Naive thymus-derived CD8-positive, alpha-beta T cell (primary cell): ENCODE results near the gene SHPK. TPM values are rescaled to one million over a fixed set of nuclear protein-coding genes. Genes with fewer than 3 reads are reported as not detected.
"Not testable (repeated sequence)": the region's sequence is repeated elsewhere in the genome, so short reads cannot be mapped to it uniquely, and the experiment has no call there.

Source experiments
- ATAC-seq, 2 donors: fragments of 150-1000 bp; cut with Tn5 transposase in 1 of 2; sonication (Bioruptor Pico), chemical (Tn5 transposase) in 1 of 2; 1 replicate in 1 of 2; 2 replicates in 1 of 2; pipeline ENCODE4 v1.10.0; 2021; ENCODE audit warnings: mild to moderate bottlenecking in 2 of 2, moderate library complexity in 2 of 2
- POLR2A ChIA-PET: fragments of 350-600 bp; sonication (Branson Sonifier 250); formaldehyde crosslinking; loops from one replicate; lab custom pipeline; 2021; ENCODE audit warnings: antibody characterized with exemption; lab: Charles Lee
- DNase-seq, 10 donors: peaks; one replicate each; pipeline versions ENCODE4 v3.0.0 to v3.0.0-alpha.2; 2020 to 2022
- H3K27ac Mint-ChIP-seq, 10 donors: one replicate each; pipeline ENCODE4 v1.8.0; 2020 to 2022; ENCODE audit warnings: mild to moderate bottlenecking in 10 of 10, mixed read lengths in 10 of 10, moderate library complexity in 4 of 10, inconsistent platforms in 1 of 10
- H3K27me3 Mint-ChIP-seq, 5 donors: one replicate each; pipeline ENCODE4 v1.8.0; 2021 to 2022; ENCODE audit warnings: mixed read lengths in 5 of 5
- H3K36me3 Mint-ChIP-seq, 3 donors: one replicate each; pipeline ENCODE4 v1.8.0; 2020 to 2022; ENCODE audit warnings: mixed read lengths in 3 of 3, mild to moderate bottlenecking in 2 of 3, inconsistent platforms in 1 of 3
- H3K4me1 Mint-ChIP-seq, 4 donors: one replicate each; pipeline ENCODE4 v1.8.0; 2021 to 2022; ENCODE audit warnings: mixed read lengths in 4 of 4
- H3K4me3 Mint-ChIP-seq, 10 donors: one replicate each; pipeline ENCODE4 v1.8.0; 2020 to 2022; ENCODE audit warnings: mild to moderate bottlenecking in 10 of 10, mixed read lengths in 10 of 10, moderate library complexity in 6 of 10, inconsistent platforms in 1 of 10
- H3K9me3 Mint-ChIP-seq, 9 donors: one replicate each; pipeline ENCODE4 v1.8.0; 2020 to 2022; ENCODE audit warnings: mixed read lengths in 9 of 9, mild to moderate bottlenecking in 3 of 9, inconsistent platforms in 1 of 9, moderate library complexity in 1 of 9
- polyA plus RNA-seq, 3 donors: library from polyadenylated mRNA; unstranded; fragments of 300-500 nt; fragmentation: Illumina TruSeq; gene quantifications; one replicate each; pipeline ENCODE4 v1.2.3, GENCODE V29; 2021
- total RNA-seq, 8 experiments: library from RNA in 2 of 8; stranded (reverse) in 2 of 8; gene quantifications; one replicate each; pipeline ENCODE4 v1.2.3 and lab custom pipeline; 2021 to 2026

Gene SHPK
- total and polyA plus RNA-seq, 5 experiments from 2014 or later, result 3.5 to 10.1 (median 7.1) TPM

DNA sequence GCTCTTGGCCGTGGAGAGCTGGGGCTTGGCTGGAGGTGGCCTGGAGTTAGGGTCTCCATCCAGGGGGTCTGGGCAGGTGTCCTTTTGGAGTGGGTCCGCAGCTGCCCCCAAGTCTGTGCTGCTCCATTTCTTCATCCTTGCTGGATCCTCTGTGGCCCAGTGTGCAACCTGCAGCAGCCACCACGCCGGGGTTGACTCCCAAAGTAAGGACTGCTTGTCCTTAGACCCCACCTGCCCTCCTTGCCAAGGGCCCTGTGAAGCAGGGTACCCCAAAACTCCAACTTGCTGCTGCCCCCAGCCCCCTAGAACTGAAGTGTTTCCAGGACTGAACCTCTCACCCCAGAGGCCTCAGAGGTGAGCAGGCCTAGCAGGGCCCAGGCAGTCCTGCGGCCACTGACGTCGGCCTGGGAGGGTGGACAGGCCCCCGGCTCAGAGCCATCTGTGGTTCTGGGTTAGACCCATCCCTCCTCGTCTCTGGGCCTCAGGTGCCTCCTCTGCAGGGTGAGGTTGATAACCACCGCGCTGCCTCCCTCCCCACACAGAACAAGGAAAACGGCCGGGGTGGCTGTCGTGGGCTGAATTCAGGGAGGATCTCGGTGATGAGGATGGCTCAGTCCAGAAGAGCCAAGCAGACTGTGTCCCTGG is 43.7 kb downstream of the SHPK start:
- POLR2A ChIA-PET, result no interaction called here
- Mint-ChIP-seq H3K9me3 (no peaks in the 10 kb centered on the region), H3K27me3 (no peaks in the 10 kb centered on the region), H3K36me3 (peaks cover 0 to 26% (median 8%) of the 10 kb centered on the region in 3 donors), H3K27ac (no peak overlapping the region), H3K4me1 (peaks cover 0 to 1% (median 0%) of the 10 kb centered on the region in 4 donors), H3K4me3 (no peak overlapping the region)
- DNase-seq (peak in 1 of 10 donors; percentile 49), ATAC-seq (no peak)

DNA sequence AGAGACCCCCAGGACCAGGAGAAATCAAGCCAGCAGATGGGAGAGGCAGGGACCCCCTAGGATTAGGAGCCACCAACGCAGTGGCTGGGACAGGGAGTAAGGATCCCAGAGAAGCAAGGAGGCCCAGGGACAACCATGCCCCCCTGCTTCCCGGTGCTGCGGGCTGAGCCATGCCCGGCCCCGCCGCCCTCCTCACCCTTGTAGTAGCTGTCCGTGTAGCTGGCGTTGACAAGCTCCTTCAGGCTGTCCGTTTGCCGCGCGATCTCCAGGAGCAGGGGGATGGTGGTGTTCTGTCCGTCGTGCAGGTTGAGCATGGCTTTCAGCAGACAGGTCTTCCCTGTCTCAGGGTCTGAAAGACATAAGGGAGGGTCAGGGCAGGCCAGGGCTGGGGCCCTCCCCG is 45.3 kb downstream of the SHPK start:
- H3K36me3 Mint-ChIP-seq, result peaks cover 0 to 31% (median 8%) of the 10 kb centered on the region in 3 donors
- no peak overlapping the region for H3K27ac Mint-ChIP-seq
- H3K9me3 Mint-ChIP-seq, result no peaks in the 10 kb centered on the region
- H3K4me1 Mint-ChIP-seq, result peaks cover 0 to 1% (median 0%) of the 10 kb centered on the region in 4 donors
- no peaks in the 10 kb centered on the region for H3K27me3 Mint-ChIP-seq
- POLR2A ChIA-PET, result no interaction called here
- ATAC-seq (no peak), DNase-seq (peak in 1 of 10 donors; percentile 32)
- no peak overlapping the region for H3K4me3 Mint-ChIP-seq

DNA sequence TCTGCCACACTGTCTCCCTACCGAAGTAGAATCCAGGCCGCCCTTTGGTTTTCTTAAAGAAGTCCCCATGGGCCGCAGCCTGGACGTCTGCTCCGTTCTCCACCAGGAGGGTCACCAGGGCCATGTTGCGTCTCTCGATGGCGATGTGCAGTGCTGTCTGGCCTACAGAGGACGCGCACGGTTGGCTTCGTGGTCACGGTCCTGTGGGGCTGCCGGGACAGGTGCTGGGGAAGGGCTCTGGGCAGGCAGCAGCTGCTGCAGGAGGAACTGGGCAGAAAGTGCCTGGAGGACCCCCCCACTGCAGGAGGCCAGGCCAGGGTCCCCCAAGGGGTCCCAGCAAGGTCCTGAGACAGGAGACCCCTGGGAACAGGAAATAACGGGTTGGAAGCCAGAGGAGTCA is 45.8 kb downstream of the SHPK start:
- no peaks in the 10 kb centered on the region for H3K27me3 Mint-ChIP-seq
- H3K27ac Mint-ChIP-seq, result no peak overlapping the region
- H3K36me3 Mint-ChIP-seq, result peaks cover 0 to 35% (median 8%) of the 10 kb centered on the region in 3 donors
- POLR2A ChIA-PET, result no interaction called here
- ATAC-seq (no peak), DNase-seq (no peak)
- no peak overlapping the region for H3K4me3 Mint-ChIP-seq
- no peaks in the 10 kb centered on the region for H3K9me3 Mint-ChIP-seq
- H3K4me1 Mint-ChIP-seq, result peaks cover 0 to 1% (median 0%) of the 10 kb centered on the region in 4 donors

DNA sequence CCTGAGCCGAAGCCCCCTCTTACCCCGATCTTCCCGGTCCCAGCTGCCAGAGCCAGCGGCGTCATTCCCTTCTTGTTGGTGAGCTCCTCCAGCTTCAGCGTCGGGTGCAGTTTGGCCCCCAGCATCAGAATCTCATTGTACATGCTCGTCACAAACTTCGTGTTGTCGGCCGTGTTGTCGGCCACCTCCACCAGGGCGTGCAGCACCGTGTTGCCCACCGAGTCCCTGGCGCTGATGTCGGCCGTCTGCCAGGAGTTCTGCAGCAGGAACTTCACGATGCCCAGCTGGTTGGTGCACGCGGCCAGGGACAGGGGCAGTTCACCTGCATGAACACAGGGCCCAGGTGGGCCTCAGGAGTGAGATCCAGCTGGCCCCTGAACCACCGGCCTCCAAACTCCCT is 46.3 kb downstream of the SHPK start:
- Mint-ChIP-seq H3K27ac (no peak overlapping the region), H3K27me3 (no peaks in the 10 kb centered on the region), H3K36me3 (peaks cover 0 to 36% (median 8%) of the 10 kb centered on the region in 3 donors), H3K9me3 (no peaks in the 10 kb centered on the region), H3K4me1 (peaks cover 0 to 1% (median 0%) of the 10 kb centered on the region in 4 donors), H3K4me3 (no peak overlapping the region)
- ATAC-seq (no peak), DNase-seq (no peak)
- POLR2A ChIA-PET, result no interaction called here

DNA sequence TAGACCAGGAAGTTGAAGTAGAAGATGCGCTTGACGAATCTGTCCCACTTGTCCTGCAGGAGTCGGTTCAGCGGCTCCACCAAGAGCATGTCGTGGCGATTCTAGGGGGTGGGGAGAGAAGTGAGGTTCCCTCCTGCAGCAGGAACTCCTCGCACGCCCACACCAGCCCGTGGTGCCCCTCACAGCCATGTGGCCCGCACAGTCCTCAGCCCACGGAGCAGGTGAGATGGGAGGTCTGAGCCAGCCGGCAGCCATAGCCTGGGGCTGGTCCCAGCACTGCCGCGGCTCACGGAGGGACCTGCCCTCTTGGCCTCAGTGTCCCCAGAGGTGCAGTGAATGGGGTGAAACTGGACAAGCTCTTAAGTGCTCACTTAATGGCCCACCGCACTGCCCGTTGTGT is 50.2 kb downstream of the SHPK start:
- no peak overlapping the region for H3K4me3 Mint-ChIP-seq
- no peak for ATAC-seq
- no peaks in the 10 kb centered on the region for H3K27me3 Mint-ChIP-seq
- no peak overlapping the region for H3K27ac Mint-ChIP-seq
- no peak for DNase-seq
- POLR2A ChIA-PET, result no interaction called here
- no peaks in the 10 kb centered on the region for H3K9me3 Mint-ChIP-seq
- H3K4me1 Mint-ChIP-seq, result no peaks in the 10 kb centered on the region
- H3K36me3 Mint-ChIP-seq, result peaks cover 0 to 40% (median 10%) of the 10 kb centered on the region in 3 donors

DNA sequence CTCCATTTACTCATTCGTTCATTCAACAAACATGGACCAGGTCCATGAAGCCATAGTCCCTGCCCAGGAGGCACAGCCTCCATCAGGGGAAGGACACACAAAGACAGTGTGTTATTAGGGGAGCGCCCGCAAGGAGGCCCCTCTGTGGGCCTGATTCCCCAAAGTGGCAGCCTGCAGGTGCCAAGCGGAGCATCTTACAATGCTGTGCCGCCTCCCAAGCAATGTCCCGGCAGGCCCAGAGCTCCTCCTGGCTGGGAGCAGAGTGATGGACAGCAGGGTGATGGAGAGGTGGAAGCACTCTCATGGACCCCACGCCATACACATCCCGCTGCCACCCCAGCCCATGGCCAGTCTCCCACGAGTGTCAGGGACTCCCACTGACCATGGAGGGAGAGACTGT is 52.6 kb downstream of the SHPK start:
- no peaks in the 10 kb centered on the region for H3K27me3 Mint-ChIP-seq
- peaks cover 0 to 35% (median 18%) of the 10 kb centered on the region in 3 donors for H3K36me3 Mint-ChIP-seq
- no peaks in the 10 kb centered on the region for H3K9me3 Mint-ChIP-seq
- no peak for DNase-seq
- no peak overlapping the region for H3K27ac Mint-ChIP-seq
- no peak for ATAC-seq
- no peak overlapping the region for H3K4me3 Mint-ChIP-seq
- POLR2A ChIA-PET, result no interaction called here
- no peaks in the 10 kb centered on the region for H3K4me1 Mint-ChIP-seq

DNA sequence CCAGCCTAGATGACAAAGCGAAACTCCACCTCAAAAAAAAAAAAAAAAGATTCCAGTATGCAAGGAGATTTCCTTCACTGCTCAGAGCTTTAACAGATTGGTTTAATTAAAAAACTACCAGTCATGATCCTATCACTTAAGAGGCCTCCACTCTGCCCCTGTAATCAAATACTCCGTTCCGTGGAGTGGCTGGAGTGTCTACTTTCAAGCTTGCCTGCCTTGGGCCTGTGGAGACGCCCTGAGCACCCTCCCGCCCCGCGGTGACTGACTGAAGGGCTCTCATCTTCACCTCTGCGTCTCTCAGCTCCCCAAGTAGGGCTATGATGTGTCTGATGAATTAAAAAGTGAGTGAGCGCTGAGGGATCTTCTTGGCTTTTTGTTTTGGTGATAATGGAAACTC is 53.1 kb downstream of the SHPK start:
- no peak for ATAC-seq
- Mint-ChIP-seq H3K9me3 (no peaks in the 10 kb centered on the region), H3K27ac (no peak overlapping the region), H3K4me1 (no peaks in the 10 kb centered on the region), H3K27me3 (no peaks in the 10 kb centered on the region), H3K36me3 (peaks cover 0 to 35% (median 19%) of the 10 kb centered on the region in 3 donors), H3K4me3 (no peak overlapping the region)
- DNase-seq, result no peak
- POLR2A ChIA-PET, result interaction anchor here (0.7 kb wide), 1 partner anchor 29 kb away, joined by 3 read pairs; no protein-coding TSS in a partner anchor

DNA sequence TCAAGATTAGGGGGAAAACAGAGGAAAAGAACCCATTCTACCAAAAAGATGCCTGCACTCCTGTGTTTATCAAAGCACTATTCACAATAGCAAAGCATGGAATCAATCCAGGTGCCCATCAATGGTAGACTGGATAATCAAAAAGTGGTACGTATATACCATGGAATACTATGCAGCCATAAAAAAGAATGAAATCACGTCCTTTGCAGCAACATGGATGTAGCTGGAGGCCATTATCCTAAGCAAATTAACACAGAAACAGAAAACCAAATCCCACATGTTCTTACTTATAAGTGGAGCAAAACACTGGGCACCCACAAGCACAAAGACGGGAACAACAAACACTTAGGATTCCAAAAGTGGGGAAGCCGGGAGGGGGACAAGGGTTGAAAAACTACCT is 57.4 kb downstream of the SHPK start:
- H3K27ac Mint-ChIP-seq, DNase-seq, POLR2A ChIA-PET, H3K27me3 Mint-ChIP-seq, H3K4me3 Mint-ChIP-seq, H3K9me3 Mint-ChIP-seq, ATAC-seq, H3K4me1 Mint-ChIP-seq: not testable (repeated sequence)
- peaks cover 0 to 23% (median 17%) of the 10 kb centered on the region in 3 donors for H3K36me3 Mint-ChIP-seq

DNA sequence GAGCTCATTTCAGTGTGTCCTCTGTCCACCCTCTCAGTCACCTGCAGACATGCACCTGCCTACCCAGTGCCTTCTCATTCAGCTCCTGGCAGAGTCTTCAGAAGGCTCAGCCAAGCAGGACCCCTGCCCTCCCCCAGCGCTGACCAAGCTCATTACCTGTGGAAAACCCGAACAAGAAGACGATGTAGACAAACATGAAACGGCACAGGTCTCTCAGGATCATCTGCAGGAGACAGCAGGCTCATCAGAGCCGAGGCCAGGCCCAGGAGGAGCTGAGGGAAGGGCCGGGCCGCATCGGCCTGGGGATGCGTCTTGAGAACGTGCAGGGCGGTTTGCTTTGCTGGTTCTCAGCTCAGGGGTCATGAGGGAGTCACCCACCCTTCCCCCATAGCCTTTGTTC is 59.1 kb downstream of the SHPK start:
- H3K27me3 Mint-ChIP-seq, result no peaks in the 10 kb centered on the region
- peaks cover 0 to 17% (median 17%) of the 10 kb centered on the region in 3 donors for H3K36me3 Mint-ChIP-seq
- POLR2A ChIA-PET, result no interaction called here
- DNase-seq (no peak), ATAC-seq (no peak)
- H3K27ac Mint-ChIP-seq, result no peak overlapping the region
- no peaks in the 10 kb centered on the region for H3K9me3 Mint-ChIP-seq
- no peaks in the 10 kb centered on the region for H3K4me1 Mint-ChIP-seq
- H3K4me3 Mint-ChIP-seq, result no peak overlapping the region

DNA sequence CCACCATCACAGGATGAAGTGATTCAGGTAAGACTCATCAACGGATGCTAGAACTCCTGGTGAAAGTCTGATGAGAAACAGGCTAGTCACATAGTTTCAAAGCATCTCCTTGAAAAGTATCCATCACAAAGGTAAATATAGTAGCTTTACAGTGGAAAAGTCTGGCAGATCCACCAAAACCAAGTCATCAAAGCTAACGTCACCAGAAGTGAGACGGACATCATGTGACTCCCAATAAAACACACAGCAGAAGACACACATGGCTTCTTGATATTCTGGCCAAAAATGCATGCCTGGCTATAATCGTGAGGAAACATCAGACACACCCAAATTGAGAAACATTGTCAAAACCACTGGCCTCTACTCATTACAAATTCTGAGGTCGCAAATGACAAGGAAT is 60.5 kb downstream of the SHPK start:
- Mint-ChIP-seq H3K4me1 (no peaks in the 10 kb centered on the region), H3K27me3 (no peaks in the 10 kb centered on the region), H3K4me3 (no peak overlapping the region), H3K9me3 (no peaks in the 10 kb centered on the region), H3K36me3 (peaks cover 0 to 17% (median 17%) of the 10 kb centered on the region in 3 donors), H3K27ac (no peak overlapping the region)
- POLR2A ChIA-PET, result no interaction called here
- ATAC-seq (no peak), DNase-seq (no peak)

DNA sequence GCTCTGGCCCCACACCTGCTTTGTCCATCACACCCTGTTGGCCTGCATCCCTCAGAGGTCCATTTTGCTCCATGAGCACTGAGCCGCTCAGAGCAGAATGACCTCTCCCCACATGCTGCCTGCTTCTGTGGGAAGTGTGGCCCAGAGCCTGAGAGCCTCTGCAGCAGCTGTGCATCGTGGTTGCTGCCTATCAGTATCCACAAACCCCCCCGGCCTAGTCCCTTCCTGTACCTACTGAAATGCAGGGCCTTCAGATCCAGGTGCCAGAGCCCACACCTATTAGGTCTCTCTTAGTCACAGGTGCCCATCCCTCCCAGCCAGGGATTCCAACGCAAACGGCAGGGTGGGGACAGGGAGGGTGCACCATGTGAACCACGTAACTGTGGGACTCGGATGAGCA is 61.8 kb downstream of the SHPK start:
- Mint-ChIP-seq H3K36me3 (peaks cover 0 to 13% (median 9%) of the 10 kb centered on the region in 3 donors), H3K9me3 (no peaks in the 10 kb centered on the region), H3K4me3 (no peak overlapping the region), H3K27ac (no peak overlapping the region), H3K27me3 (no peaks in the 10 kb centered on the region), H3K4me1 (peaks cover 0 to 2% (median 0%) of the 10 kb centered on the region in 4 donors)
- no peak for DNase-seq
- ATAC-seq, result no peak
- POLR2A ChIA-PET, result no interaction called here

DNA sequence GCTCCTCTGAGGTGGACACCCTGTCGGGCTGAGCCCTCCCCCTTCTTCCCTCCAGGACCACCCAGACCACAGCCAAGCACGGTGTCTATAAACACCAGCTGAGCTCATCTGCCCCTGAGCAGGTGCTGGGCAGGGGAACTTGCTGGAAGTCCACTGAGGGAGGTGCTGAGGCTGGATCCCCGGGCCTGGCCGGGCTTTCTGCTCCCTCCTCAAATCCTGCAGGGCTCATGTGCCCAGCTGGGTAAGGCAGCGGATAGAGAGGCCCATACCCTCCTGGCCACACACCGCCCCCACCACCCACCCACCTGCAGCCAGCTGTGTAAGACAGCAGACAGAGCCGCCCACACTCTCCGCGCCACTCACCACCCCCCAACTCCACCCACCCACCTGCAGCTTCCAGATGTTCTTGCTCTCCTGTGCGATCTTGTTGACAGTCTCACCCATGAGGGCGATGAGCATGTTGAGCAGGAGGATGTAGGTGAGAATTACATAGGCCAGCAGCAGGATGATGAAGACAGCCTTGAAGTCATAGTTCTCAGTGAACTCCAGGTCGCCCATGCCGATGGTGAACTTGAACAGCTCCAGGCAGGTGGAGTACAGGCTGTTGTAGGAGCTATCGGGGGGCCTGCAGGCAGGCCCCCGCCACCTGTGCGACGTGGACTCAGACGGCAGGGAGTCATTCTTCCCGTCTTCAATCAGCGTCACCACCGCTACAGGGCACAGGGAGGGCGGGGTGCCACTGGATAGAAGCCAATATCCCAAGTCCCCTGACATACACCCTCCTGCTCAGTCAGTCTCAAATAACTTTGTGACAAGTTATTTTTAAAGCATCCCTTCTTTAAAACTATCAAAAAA is 62.6 kb downstream of the SHPK start:
- Mint-ChIP-seq H3K27ac (no peak overlapping the region), H3K4me3 (no peak overlapping the region), H3K27me3 (no peaks in the 10 kb centered on the region), H3K4me1 (peaks cover 0 to 2% (median 0%) of the 10 kb centered on the region in 4 donors), H3K9me3 (no peaks in the 10 kb centered on the region), H3K36me3 (peaks cover 0 to 11% (median 3%) of the 10 kb centered on the region in 3 donors)
- ATAC-seq (no peak), DNase-seq (no peak)
- POLR2A ChIA-PET, result no interaction called here

DNA sequence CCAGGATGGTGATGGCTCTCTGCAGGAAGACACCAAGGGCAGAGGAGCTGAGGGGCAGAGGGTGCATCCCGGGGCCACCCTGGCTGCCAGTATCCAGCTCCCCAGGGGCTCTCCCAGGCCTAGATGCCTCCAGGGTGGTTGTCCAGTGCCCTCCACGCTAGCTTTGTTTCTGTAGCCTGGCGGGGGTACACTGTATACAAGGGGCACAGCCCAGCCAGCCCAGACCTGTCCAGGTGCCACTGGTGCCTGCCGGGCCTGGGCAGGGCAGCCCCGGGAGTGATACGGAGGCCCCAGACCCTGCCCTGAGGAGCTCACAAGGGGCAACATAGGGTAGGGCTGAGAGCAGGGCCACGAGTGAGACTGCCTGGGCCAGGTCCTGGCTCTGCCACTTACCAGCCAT is 63.8 kb downstream of the SHPK start:
- Mint-ChIP-seq H3K9me3 (no peaks in the 10 kb centered on the region), H3K4me3 (no peak overlapping the region), H3K36me3 (peaks cover 0 to 14% (median 2%) of the 10 kb centered on the region in 3 donors), H3K4me1 (peaks cover 0 to 2% (median 0%) of the 10 kb centered on the region in 4 donors), H3K27me3 (no peaks in the 10 kb centered on the region), H3K27ac (no peak overlapping the region)
- POLR2A ChIA-PET, result no interaction called here
- ATAC-seq (no peak), DNase-seq (no peak)
